Esophagus (tissue), 2 donors: ENCODE results near the gene FFAR1. TPM values are rescaled to one million over a fixed set of nuclear protein-coding genes. Genes with fewer than 3 reads are reported as not detected.

Experiments
- H3K27ac ChIP-seq, 2 donors: one replicate each; pipeline ENCODE4 v1.5.1; 2013; ENCODE audit warnings: low read depth in 2 of 2, mild to moderate bottlenecking in 2 of 2, inconsistent platforms in 1 of 2, low read length in 1 of 2, moderate library complexity in 1 of 2
- H3K27me3 ChIP-seq, 2 donors: one replicate each; pipeline ENCODE4 v1.6.1; 2013; ENCODE audit warnings: low read length in 2 of 2, control low read depth in 1 of 2, mild to moderate bottlenecking in 1 of 2; ENCODE audit not compliant: insufficient read depth in 2 of 2, control insufficient read depth in 1 of 2
- H3K36me3 ChIP-seq, 2 donors: one replicate each; pipeline ENCODE4 v1.6.1; 2013; ENCODE audit warnings: low read length in 1 of 2; ENCODE audit not compliant: control insufficient read depth in 2 of 2, insufficient read depth in 2 of 2
- H3K4me1 ChIP-seq, 2 donors: one replicate each; pipeline ENCODE4 v1.6.1; 2013; ENCODE audit warnings: low read length in 1 of 2; ENCODE audit not compliant: control insufficient read depth in 2 of 2, insufficient read depth in 2 of 2
- H3K4me3 ChIP-seq, 2 donors: one replicate each; pipeline ENCODE4 v1.5.1; 2013; ENCODE audit warnings: low read length in 2 of 2, mild to moderate bottlenecking in 2 of 2, low read depth in 1 of 2, moderate library complexity in 1 of 2
- H3K9me3 ChIP-seq, 2 donors: one replicate each; pipeline ENCODE4 v1.6.1; 2013; ENCODE audit warnings: mild to moderate bottlenecking in 2 of 2, low read depth in 1 of 2, low read length in 1 of 2, moderate library complexity in 1 of 2; ENCODE audit not compliant: control insufficient read depth in 2 of 2, insufficient read depth in 1 of 2
- WGBS, 2 donors: extraction: QIAGEN DNeasy Blood & Tissue Kit; methylation state at CpG; one replicate each; pipeline ENCODE4 v1.1.7; 2013; 5-methylcytosine and 5-hydroxymethylcytosine counted together
- polyA plus RNA-seq, 2 donors: library from polyadenylated mRNA; stranded (reverse); fragments of 200-250 nt; gene quantifications; one replicate each; pipeline ENCODE4 v1.2.3, GENCODE V29; 2013
- donor health status: healthy with polysubstance abuse.
- donor health status: Bipolar disorder and iron deficiency.

Gene FFAR1
- polyA plus RNA-seq, 2 donors, result not detected

DNA sequence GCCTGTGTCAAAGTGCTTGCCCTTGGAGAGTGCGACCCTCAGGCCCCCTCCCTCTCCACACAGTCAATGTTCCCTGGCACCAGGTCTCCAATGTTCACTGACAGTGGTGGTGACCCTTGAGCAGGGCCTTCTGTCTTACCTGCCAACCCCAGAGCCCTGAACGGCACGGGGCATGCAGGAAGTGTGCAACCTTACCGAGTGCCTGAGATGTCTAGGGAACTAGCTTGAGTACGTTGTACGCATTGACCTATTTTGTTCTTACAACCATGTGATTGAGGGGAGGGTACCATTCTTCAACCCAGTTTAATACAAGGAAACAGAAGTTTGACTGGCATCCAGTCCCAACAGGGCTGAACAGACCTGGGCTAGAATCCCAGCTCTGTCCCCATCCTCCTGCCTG lies 42.5 kb upstream of the FFAR1 start:
- Histone ChIP-seq H3K4me3 (no peak overlapping the region), H3K36me3 (no peaks in the 10 kb centered on the region), H3K4me1 (no peaks in the 10 kb centered on the region), H3K27me3 (no peaks in the 10 kb centered on the region), H3K27ac (no peak overlapping the region), H3K9me3 (no peaks in the 10 kb centered on the region)
- WGBS, 2 donors, result 81 to 84% methylated on average over 6 of the region's 6 CpGs

DNA sequence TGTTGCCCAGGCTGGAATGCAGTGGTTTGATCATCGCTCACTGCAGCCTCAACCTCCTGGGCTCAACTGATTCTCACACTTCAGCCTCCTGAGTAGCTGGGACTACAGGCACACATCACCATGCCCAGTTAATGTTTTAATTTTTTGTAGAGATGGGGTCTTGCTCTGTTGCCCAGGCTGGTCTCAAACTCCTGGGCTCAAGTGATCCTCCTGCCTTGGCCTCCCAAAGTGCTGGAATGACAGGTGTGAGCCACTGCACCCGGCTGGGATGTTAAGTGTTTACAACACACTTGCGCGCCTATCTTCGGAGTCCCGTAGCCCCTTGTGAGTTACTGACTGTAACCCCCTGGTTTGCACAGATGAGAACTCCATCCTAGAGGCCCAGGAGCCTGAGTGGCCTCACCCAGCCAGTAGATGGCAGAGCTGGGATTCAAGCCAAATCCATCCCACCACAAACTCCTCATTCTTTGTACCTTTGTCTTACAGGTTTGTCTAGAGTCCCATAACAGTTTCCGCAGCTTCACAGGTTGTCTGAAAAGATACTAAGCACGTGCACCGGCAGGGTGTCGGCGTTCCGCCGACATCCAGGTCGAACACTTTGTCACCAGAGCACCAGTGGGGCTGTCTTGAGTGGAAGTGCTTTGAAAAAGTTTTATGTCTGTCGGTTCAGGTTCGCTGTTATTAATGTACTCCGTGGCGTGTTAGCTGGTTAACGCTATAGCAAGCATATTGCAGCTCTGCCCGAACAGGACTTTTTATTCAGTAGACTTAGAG lies 41.0 kb upstream of the FFAR1 start:
- Histone ChIP-seq H3K36me3 (no peaks in the 10 kb centered on the region), H3K4me3 (no peak overlapping the region), H3K27ac (no peak overlapping the region), H3K4me1 (no peaks in the 10 kb centered on the region), H3K27me3 (no peaks in the 10 kb centered on the region), H3K9me3 (no peaks in the 10 kb centered on the region)
- 66 to 80% methylated on average over 20 of the region's 20 CpGs for WGBS, 2 donors

DNA sequence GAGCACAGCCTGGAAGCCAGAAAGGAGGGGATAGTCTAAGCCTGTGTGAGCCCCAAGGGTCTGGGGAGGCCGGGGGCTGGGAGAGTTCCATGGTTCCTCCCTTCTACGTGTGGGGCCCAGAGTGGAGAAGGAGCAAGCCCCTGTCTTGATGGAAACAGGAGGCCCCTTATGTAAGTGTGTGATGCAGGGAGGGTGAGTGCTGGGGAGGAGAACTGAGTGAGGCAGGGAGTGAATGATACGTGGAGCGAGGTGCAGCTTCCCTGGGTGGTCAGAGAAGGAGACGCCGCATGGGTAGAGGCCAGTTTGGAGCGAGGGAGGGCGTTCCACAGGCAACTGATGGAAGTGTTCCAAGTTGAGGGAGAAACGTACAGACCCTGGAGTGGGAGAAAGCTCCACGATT lies 39.8 kb upstream of the FFAR1 start:
- H3K9me3 ChIP-seq, result no peaks in the 10 kb centered on the region
- 68 to 71% methylated on average over 10 of the region's 10 CpGs for WGBS, 2 donors
- H3K4me1 ChIP-seq, result no peaks in the 10 kb centered on the region
- no peaks in the 10 kb centered on the region for H3K27me3 ChIP-seq
- no peaks in the 10 kb centered on the region for H3K36me3 ChIP-seq
- H3K4me3 ChIP-seq, result no peak overlapping the region
- H3K27ac ChIP-seq, result no peak overlapping the region

DNA sequence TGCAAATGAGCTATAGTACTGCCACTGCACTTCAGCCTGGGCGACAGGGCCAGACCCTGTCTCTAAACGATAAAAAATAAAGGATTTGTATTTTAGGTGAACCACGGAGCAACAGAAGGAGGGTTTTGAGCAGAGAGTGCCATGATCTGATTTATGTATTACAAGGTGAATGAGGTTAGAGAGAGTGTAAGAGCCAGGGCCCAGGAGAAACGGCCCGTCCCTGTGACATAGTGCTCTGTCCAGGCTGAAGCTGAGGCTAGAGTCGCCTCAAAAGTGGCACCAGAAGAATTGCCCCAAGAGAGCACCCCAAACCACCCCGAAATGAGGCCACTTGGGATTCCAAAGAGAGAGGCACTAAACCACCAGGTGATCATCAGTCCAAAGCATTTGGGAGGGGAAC lies 38.8 kb upstream of the FFAR1 start:
- no peaks in the 10 kb centered on the region for H3K27me3 ChIP-seq

DNA sequence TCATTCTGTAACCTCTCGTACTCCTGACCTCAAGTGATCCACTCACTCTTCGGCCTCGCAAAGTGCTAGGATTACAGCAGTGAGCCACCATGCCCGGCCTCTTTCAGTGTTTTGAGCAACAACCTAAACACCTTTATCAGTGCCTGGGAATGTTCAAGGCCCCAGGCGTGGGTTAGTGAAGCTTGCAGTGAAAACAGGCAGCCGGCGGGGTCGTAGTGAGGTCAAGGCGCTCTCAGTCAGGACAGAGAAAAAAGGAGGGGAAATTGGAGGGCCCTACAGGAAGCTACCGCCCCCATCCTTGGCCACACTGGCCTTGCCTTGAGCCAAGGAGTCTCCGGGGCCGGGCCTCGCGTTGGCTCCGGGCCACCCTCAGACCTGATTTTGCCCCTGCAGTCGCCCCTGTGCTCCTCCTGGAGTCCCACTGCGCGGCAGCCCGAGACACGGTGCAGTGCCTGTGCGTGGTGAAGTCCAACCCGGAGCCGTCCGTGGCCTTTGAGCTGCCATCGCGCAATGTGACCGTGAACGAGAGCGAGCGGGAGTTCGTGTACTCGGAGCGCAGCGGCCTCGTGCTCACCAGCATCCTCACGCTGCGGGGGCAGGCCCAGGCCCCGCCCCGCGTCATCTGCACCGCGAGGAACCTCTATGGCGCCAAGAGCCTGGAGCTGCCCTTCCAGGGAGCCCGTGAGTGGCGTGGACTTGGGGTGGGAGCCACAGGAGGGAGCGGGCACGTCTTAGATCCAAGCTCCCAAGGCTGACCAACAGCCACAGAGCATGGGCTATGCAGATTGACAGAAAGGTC lies 38.0 kb upstream of the FFAR1 start:
- no peaks in the 10 kb centered on the region for H3K9me3 ChIP-seq
- H3K27me3 ChIP-seq, result no peaks in the 10 kb centered on the region
- H3K36me3 ChIP-seq, result no peaks in the 10 kb centered on the region
- H3K4me1 ChIP-seq, result no peaks in the 10 kb centered on the region
- 71 to 79% methylated on average over 47 of the region's 47 CpGs for WGBS, 2 donors
- H3K27ac ChIP-seq, result no peak overlapping the region
- no peak overlapping the region for H3K4me3 ChIP-seq

More for the DNA sequence above, 38.8 kb upstream of the FFAR1 start:
- 77 to 83% methylated on average over 7 of the region's 7 CpGs for WGBS, 2 donors
- Histone ChIP-seq H3K9me3 (no peaks in the 10 kb centered on the region), H3K36me3 (no peaks in the 10 kb centered on the region), H3K4me3 (no peak overlapping the region), H3K4me1 (no peaks in the 10 kb centered on the region), H3K27ac (no peak overlapping the region)

DNA sequence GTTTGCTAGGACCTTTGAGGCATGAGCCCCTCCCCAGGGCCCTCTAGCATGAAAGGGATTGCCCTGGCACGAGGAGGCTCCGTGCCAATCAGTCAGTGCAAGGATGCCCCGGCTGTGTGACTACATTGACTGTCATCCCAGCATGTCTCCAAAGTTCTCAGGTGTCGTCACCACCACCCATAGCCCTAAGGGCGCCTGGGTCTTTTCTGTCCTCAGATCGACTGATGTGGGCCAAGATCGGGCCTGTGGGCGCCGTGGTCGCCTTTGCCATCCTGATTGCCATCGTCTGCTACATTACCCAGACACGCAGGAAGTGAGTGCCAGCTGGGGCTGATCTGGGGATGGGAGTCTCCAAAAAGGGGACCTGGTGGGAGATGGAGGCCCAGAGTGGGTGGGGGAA lies 37.4 kb upstream of the FFAR1 start:
- Histone ChIP-seq H3K36me3 (no peaks in the 10 kb centered on the region), H3K4me3 (no peak overlapping the region), H3K27ac (no peak overlapping the region), H3K9me3 (no peaks in the 10 kb centered on the region), H3K4me1 (no peaks in the 10 kb centered on the region), H3K27me3 (no peaks in the 10 kb centered on the region)
- WGBS, 2 donors, result 77 to 79% methylated on average over 12 of the region's 12 CpGs

DNA sequence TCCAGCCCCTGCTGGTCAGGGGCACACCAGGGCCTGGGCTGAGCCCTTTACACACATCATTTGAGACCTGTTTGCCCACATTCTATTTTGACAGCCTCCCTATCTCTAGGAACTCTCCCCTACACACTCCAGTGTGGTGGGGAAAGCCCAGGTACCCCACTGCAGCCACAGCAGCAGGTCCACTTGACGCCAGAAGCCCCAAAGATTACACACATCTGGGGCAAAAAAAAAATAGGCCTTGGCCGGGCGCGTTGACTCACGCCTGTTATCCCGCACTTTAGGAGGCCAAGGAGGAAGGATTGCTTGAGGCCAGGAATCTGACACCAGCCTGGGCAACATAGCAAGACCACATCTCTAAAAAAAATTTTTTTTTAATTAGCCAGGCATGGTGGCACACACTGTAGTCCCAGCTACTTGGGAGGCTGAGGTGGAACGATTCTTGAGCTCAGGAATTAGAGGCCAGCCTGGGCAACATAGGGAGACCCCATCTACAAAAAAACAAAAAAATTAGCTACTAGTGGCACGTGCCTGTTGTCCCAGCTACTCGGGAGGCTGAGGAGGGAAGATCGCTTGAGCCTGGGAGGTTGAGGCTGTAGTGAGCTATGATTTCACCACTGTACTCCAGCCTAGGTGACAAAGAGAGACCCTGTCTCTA lies 36.8 kb upstream of the FFAR1 start:
- H3K27ac ChIP-seq, result no peak overlapping the region
- 88 to 89% methylated on average over 10 of the region's 10 CpGs for WGBS, 2 donors
- H3K9me3 ChIP-seq, result no peaks in the 10 kb centered on the region
- H3K36me3 ChIP-seq, result no peaks in the 10 kb centered on the region
- no peaks in the 10 kb centered on the region for H3K27me3 ChIP-seq
- H3K4me1 ChIP-seq, result no peaks in the 10 kb centered on the region
- no peak overlapping the region for H3K4me3 ChIP-seq

DNA sequence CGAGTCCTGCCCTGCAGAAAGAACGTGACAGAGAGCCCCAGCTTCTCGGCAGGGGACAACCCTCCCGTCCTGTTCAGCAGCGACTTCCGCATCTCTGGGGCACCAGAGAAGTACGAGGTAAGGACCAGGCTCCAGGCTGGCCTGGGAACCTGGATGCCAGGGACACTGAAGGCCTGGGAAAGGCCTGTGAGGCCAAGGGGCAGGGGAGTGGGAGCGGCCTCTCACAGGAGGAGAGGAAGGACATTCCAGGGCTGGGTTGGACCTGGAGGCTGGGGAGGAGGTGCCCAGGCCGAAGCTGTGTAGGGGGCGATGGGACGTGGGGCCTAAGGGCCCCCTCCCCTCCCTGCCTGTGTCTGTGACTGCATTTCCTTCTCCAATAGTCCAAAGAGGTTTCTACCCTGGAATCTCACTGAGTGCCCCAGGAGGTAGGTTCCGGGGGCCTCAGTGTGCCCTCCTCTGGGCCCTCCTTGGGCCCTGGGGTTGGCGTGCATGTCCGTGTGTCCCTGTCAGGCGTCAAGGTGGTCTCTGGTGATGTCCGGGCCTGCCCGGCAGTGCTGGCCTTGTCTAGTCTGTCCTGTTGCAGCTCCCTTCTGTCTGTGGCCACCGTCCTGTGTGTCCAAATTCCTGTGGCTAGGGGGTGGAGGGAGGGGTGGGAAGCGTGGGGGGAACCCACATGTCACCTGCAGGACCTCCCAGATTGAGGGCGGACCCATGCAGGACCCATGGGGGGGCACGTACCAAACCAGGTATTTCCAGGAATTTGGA lies 35.6 kb upstream of the FFAR1 start:
- Histone ChIP-seq H3K27ac (no peak overlapping the region), H3K4me1 (no peaks in the 10 kb centered on the region), H3K4me3 (no peak overlapping the region), H3K9me3 (no peaks in the 10 kb centered on the region), H3K27me3 (no peaks in the 10 kb centered on the region), H3K36me3 (no peaks in the 10 kb centered on the region)
- WGBS, 2 donors, result 85 to 87% methylated on average over 21 of the region's 21 CpGs

DNA sequence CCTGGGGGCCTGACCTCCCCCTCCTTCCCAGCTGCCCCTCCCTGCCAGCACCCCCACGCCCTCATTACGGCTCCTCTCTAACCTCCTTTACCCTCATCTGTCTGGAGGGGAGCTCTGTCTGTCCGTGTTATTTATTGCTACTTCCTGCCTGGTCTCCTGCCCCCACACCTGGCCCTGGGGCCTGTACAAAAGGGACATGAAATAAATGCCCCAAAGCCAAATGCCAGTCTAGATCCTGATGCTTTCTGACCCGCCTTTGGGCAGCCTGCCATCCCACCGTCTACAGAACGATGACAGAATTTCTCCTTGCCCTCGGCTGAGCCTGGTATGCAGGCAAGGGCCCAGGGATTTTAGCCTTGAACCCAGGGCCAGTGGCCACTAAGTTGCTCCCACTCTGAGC lies 34.1 kb upstream of the FFAR1 start:
- 22 to 34% methylated on average over 7 of the region's 7 CpGs for WGBS, 2 donors
- Histone ChIP-seq H3K4me3 (no peak overlapping the region), H3K4me1 (no peaks in the 10 kb centered on the region), H3K36me3 (no peaks in the 10 kb centered on the region), H3K27me3 (no peaks in the 10 kb centered on the region), H3K27ac (no peak overlapping the region), H3K9me3 (no peaks in the 10 kb centered on the region)
